ENCODE data around the gene HERC5. TPM values are rescaled to one million over a fixed set of nuclear protein-coding genes. Genes with fewer than 3 reads are reported as not detected.

HERC5 gene
- 8.2 TPM for polyA plus RNA-seq (2013, experiment 1 of 2)
- 8.2 TPM for polyA plus RNA-seq (2013, experiment 2 of 2)

GRCh38 chr4:88456670-88457306 lies at the start of gene HERC5:
Gene HERC5 (plus strand): TSS chr4:88457119. CDS start chr4:88457270, 151 bp downstream.
- no peak within 1 kb of the TSS for H3K27ac ChIP-seq (ENCODE audit: low read depth, low read length)

GRCh38 chr4:88409206-88409605 lies 47.7 kb upstream of the HERC5 start:
- no peak overlapping the region for H2BK15ac ChIP-seq (replicated peaks; ENCODE audit: low read depth)
- no peak overlapping the region for H4K5ac ChIP-seq (ENCODE audit: low read length)
- no peaks in the 10 kb centered on the region for H3K4me1 ChIP-seq (ENCODE audit: control insufficient read depth, low read depth, low read length)
- no peak overlapping the region for H2AK5ac ChIP-seq (ENCODE audit: low read length)
- H3K4ac ChIP-seq (ENCODE audit: low read depth, low read length): no peak overlapping the region
- H3K4me3 ChIP-seq (ENCODE audit: low read length): no peak overlapping the region
- H3K36me3 ChIP-seq (ENCODE audit: control insufficient read depth, insufficient read depth, low read length): no peaks in the 10 kb centered on the region
- no peak overlapping the region for H3K9ac ChIP-seq (ENCODE audit: low read length)
- no peaks in the 10 kb centered on the region for H3K27me3 ChIP-seq (ENCODE audit: insufficient read depth, low read length, poor library complexity)
- H2BK5ac ChIP-seq (ENCODE audit: low read length): no peak overlapping the region
- no peak overlapping the region for H3K4me2 ChIP-seq (ENCODE audit: low read length)
- DNase-seq: no peak
- no peak overlapping the region for H3K27ac ChIP-seq (ENCODE audit: low read depth, low read length)
- no peaks in the 10 kb centered on the region for H3K79me1 ChIP-seq (ENCODE audit: low read length)
- H3K18ac ChIP-seq (ENCODE audit: low read length): no peak overlapping the region
- H4K8ac ChIP-seq (ENCODE audit: low read depth, low read length): no peak overlapping the region
- H2BK120ac ChIP-seq (ENCODE audit: low read depth, low read length): no peak overlapping the region
- H3K79me2 ChIP-seq (ENCODE audit: control insufficient read depth, insufficient read depth, low read length): no peaks in the 10 kb centered on the region
- H3K23ac ChIP-seq (ENCODE audit: low read length): no peak overlapping the region
- no peak overlapping the region for H3K56ac ChIP-seq (ENCODE audit: low read length)
- WGBS (ENCODE audit: extremely low coverage, insufficient coverage, low lambda C conversion rate): no CpG with 5 or more reads among the region's 2 CpGs

More at GRCh38 chr4:88456670-88457306, at the start of gene HERC5:
- H4K5ac ChIP-seq (ENCODE audit: low read length): no peak within 1 kb of the TSS
- H3K79me2 ChIP-seq (ENCODE audit: control insufficient read depth, insufficient read depth, low read length): no peaks in the 10 kb centered on the region
- H3K4me1 ChIP-seq (ENCODE audit: control insufficient read depth, low read depth, low read length): no peaks in the 10 kb centered on the region
- H2BK5ac ChIP-seq (ENCODE audit: low read length): no peak within 1 kb of the TSS
- H3K56ac ChIP-seq (ENCODE audit: low read length): peak within 1 kb of the TSS; percentile 75
- no peak within 1 kb of the TSS for H4K8ac ChIP-seq (ENCODE audit: low read depth, low read length)
- no peak within 1 kb of the TSS for H2BK15ac ChIP-seq (replicated peaks; ENCODE audit: low read depth)
- no CpG with 5 or more reads among the region's 57 CpGs for WGBS (ENCODE audit: extremely low coverage, insufficient coverage, low lambda C conversion rate)
- H3K36me3 ChIP-seq (ENCODE audit: control insufficient read depth, insufficient read depth, low read length): no peaks in the 10 kb centered on the region
- peak within 1 kb of the TSS; percentile 78 for H3K4ac ChIP-seq (ENCODE audit: low read depth, low read length)
- H2AK5ac ChIP-seq (ENCODE audit: low read length): no peak within 1 kb of the TSS
- peak; percentile 98 for DNase-seq
- no peaks in the 10 kb centered on the region for H3K79me1 ChIP-seq (ENCODE audit: low read length)
- peaks cover 3% of the 10 kb centered on the region for H3K27me3 ChIP-seq (ENCODE audit: insufficient read depth, low read length, poor library complexity)
- no peak within 1 kb of the TSS for H3K18ac ChIP-seq (ENCODE audit: low read length)
- H3K9ac ChIP-seq (ENCODE audit: low read length): peak within 1 kb of the TSS; percentile 59
- no peak within 1 kb of the TSS for H3K23ac ChIP-seq (ENCODE audit: low read length)
- H2BK120ac ChIP-seq (ENCODE audit: low read depth, low read length): no peak within 1 kb of the TSS
- H3K4me3 ChIP-seq (ENCODE audit: low read length): peak within 1 kb of the TSS; percentile 63
- peak within 1 kb of the TSS; percentile 75 for H3K4me2 ChIP-seq (ENCODE audit: low read length)

GRCh38 chr4:88409789-88410188 lies 47.1 kb upstream of the HERC5 start:
- H3K27me3 ChIP-seq (ENCODE audit: insufficient read depth, low read length, poor library complexity): no peaks in the 10 kb centered on the region
- H3K4me2 ChIP-seq (ENCODE audit: low read length): no peak overlapping the region
- H2BK15ac ChIP-seq (replicated peaks; ENCODE audit: low read depth): no peak overlapping the region
- no peak overlapping the region for H2BK120ac ChIP-seq (ENCODE audit: low read depth, low read length)
- H3K9ac ChIP-seq (ENCODE audit: low read length): no peak overlapping the region
- H3K56ac ChIP-seq (ENCODE audit: low read length): no peak overlapping the region
- no peak for DNase-seq
- no peak overlapping the region for H2AK5ac ChIP-seq (ENCODE audit: low read length)
- no peak overlapping the region for H3K4me3 ChIP-seq (ENCODE audit: low read length)
- H2BK5ac ChIP-seq (ENCODE audit: low read length): no peak overlapping the region
- no peak overlapping the region for H3K23ac ChIP-seq (ENCODE audit: low read length)
- no peak overlapping the region for H4K8ac ChIP-seq (ENCODE audit: low read depth, low read length)
- no peak overlapping the region for H3K27ac ChIP-seq (ENCODE audit: low read depth, low read length)
- no peaks in the 10 kb centered on the region for H3K4me1 ChIP-seq (ENCODE audit: control insufficient read depth, low read depth, low read length)
- no peaks in the 10 kb centered on the region for H3K79me2 ChIP-seq (ENCODE audit: control insufficient read depth, insufficient read depth, low read length)
- no CpG with 5 or more reads among the region's 1 CpG for WGBS (ENCODE audit: extremely low coverage, insufficient coverage, low lambda C conversion rate)
- H3K79me1 ChIP-seq (ENCODE audit: low read length): no peaks in the 10 kb centered on the region
- H4K5ac ChIP-seq (ENCODE audit: low read length): no peak overlapping the region
- no peak overlapping the region for H3K4ac ChIP-seq (ENCODE audit: low read depth, low read length)
- H3K18ac ChIP-seq (ENCODE audit: low read length): no peak overlapping the region
- no peaks in the 10 kb centered on the region for H3K36me3 ChIP-seq (ENCODE audit: control insufficient read depth, insufficient read depth, low read length)

GRCh38 chr4:88411491-88412096 lies 45.3 kb upstream of the HERC5 start:
- H3K23ac ChIP-seq (ENCODE audit: low read length): no peak overlapping the region
- no peak overlapping the region for H4K8ac ChIP-seq (ENCODE audit: low read depth, low read length)
- no peak overlapping the region for H4K5ac ChIP-seq (ENCODE audit: low read length)
- no peak overlapping the region for H3K4me2 ChIP-seq (ENCODE audit: low read length)
- H3K27me3 ChIP-seq (ENCODE audit: insufficient read depth, low read length, poor library complexity): no peaks in the 10 kb centered on the region
- H3K4me1 ChIP-seq (ENCODE audit: control insufficient read depth, low read depth, low read length): no peaks in the 10 kb centered on the region
- H2BK120ac ChIP-seq (ENCODE audit: low read depth, low read length): no peak overlapping the region
- no peak for DNase-seq
- no peak overlapping the region for H3K9ac ChIP-seq (ENCODE audit: low read length)
- H2BK5ac ChIP-seq (ENCODE audit: low read length): no peak overlapping the region
- H2BK15ac ChIP-seq (replicated peaks; ENCODE audit: low read depth): no peak overlapping the region
- H3K36me3 ChIP-seq (ENCODE audit: control insufficient read depth, insufficient read depth, low read length): no peaks in the 10 kb centered on the region
- H3K79me1 ChIP-seq (ENCODE audit: low read length): no peaks in the 10 kb centered on the region
- H3K27ac ChIP-seq (ENCODE audit: low read depth, low read length): no peak overlapping the region
- peak overlapping the region; percentile 36 for H3K4ac ChIP-seq (ENCODE audit: low read depth, low read length)
- H3K79me2 ChIP-seq (ENCODE audit: control insufficient read depth, insufficient read depth, low read length): no peaks in the 10 kb centered on the region
- no peak overlapping the region for H3K18ac ChIP-seq (ENCODE audit: low read length)
- no peak overlapping the region for H3K4me3 ChIP-seq (ENCODE audit: low read length)
- H3K56ac ChIP-seq (ENCODE audit: low read length): no peak overlapping the region
- H2AK5ac ChIP-seq (ENCODE audit: low read length): no peak overlapping the region
- WGBS (ENCODE audit: extremely low coverage, insufficient coverage, low lambda C conversion rate): no CpG with 5 or more reads among the region's 3 CpGs

GRCh38 chr4:88413801-88414200 lies 43.1 kb upstream of the HERC5 start:
- H3K79me2 ChIP-seq (ENCODE audit: control insufficient read depth, insufficient read depth, low read length): no peaks in the 10 kb centered on the region
- H4K8ac ChIP-seq (ENCODE audit: low read depth, low read length): no peak overlapping the region
- H3K4me3 ChIP-seq (ENCODE audit: low read length): no peak overlapping the region
- H3K4me1 ChIP-seq (ENCODE audit: control insufficient read depth, low read depth, low read length): no peaks in the 10 kb centered on the region
- DNase-seq: no peak
- no peak overlapping the region for H3K18ac ChIP-seq (ENCODE audit: low read length)
- no peak overlapping the region for H2BK120ac ChIP-seq (ENCODE audit: low read depth, low read length)
- H3K4me2 ChIP-seq (ENCODE audit: low read length): no peak overlapping the region
- no peak overlapping the region for H3K4ac ChIP-seq (ENCODE audit: low read depth, low read length)
- H3K36me3 ChIP-seq (ENCODE audit: control insufficient read depth, insufficient read depth, low read length): no peaks in the 10 kb centered on the region
- WGBS (ENCODE audit: extremely low coverage, insufficient coverage, low lambda C conversion rate): no CpG with 5 or more reads among the region's 1 CpG
- H3K27me3 ChIP-seq (ENCODE audit: insufficient read depth, low read length, poor library complexity): no peaks in the 10 kb centered on the region
- H3K27ac ChIP-seq (ENCODE audit: low read depth, low read length): no peak overlapping the region
- H2BK15ac ChIP-seq (replicated peaks; ENCODE audit: low read depth): no peak overlapping the region
- H3K56ac ChIP-seq (ENCODE audit: low read length): no peak overlapping the region
- H3K79me1 ChIP-seq (ENCODE audit: low read length): no peaks in the 10 kb centered on the region
- H4K5ac ChIP-seq (ENCODE audit: low read length): no peak overlapping the region
- no peak overlapping the region for H2AK5ac ChIP-seq (ENCODE audit: low read length)
- no peak overlapping the region for H2BK5ac ChIP-seq (ENCODE audit: low read length)
- no peak overlapping the region for H3K23ac ChIP-seq (ENCODE audit: low read length)
- H3K9ac ChIP-seq (ENCODE audit: low read length): no peak overlapping the region

Measured in mesendoderm (in vitro differentiated cells).